GM21619 (cell line): ENCODE measurements around the gene GALR1.

Experiments used
- ATAC-seq: cut with Tn5 transposase; IDR thresholded peaks from one replicate; pipeline ENCODE4 v1.9.1; 2021; ENCODE audit not compliant: unreplicated experiment

Gene GALR1

GRCh38 chr18:77320971-77321559 lies 71.4 kb downstream of the GALR1 start:
- ATAC-seq: no peak

DNA sequence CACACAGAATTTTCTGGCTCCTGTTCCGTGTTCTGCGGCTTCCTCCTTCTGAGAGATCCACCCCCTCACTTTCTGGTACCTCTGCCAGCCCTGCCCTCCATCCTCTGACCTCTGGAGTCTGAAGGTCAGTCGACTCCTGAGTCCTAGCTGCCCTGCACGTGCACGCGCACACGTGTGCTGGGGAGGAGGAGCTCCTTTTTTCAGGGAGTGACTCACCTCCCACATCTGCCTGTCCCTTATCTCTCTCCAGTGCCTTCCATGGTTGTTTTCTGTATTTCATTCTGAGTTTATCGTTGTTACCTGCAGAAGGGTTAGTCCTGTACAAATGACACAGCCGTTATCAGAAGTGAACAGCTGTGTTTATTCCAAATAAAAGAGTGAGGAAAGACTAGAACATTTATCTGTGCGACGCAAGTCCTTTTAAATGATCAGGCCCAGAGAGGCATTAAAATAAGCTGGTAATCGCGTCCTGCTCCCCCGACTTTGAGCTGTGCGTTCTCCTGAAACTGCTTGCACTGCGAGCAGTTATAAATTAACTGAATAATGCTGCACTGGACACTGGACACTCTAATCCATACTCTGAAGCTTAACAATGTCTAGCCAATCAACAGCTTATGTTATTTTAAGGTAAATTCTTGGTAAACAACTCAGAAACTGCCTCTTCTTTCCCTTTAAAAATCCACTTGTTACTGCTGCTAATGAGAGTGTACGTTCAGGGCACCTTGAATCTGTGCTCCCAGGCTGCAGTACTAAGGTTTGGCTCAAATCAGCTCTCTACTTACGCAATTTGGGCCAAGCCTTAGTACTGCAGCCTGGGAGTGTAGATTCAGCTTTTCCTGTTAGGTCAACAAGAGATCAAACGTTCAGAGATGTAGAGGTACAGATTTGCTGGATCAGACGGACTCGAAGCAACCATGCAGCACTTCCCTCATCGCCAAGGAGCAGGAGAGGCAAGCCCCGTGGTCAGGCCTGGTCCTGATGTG lies 72.5 kb downstream of the GALR1 start:
- ATAC-seq: no peak

DNA sequence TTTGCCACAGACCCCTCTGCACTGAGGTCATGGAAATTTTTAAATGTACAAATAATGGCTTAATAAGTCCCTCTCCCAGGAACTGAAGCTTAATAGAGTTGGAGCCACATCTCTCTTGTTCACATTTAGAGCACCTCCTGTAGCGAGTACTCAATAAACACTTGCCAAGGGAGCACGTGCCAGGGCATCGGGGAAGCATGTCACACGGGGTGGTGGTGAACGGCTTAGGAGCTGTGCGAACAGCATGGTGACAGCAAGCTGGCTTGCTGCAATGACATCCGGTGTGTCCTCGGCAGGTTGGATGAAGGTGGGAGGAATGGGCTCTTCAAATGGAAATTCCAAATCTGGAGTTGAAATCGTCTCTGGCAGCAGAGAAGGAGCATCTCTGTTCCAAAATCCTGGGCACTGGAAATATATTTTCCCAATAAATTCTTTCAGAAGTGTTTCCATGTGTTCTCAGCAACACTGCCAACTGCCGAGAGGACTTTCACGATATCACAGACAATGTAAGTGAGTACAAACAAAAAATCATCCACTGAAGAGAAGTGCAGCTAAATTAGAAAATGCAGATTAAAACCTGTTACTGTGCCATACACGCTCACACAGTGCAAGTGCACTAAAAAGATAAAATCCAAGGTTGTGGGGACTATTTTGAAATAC lies 74.1 kb downstream of the GALR1 start:
- no peak for ATAC-seq
